Muscle layer of colon (tissue), 2 donors: ENCODE data around the gene CEBPE.

Source experiments
- H3K27ac ChIP-seq: one replicate; pipeline ENCODE4 v1.7.0; 2013; ENCODE audit warnings: low read depth, mild to moderate bottlenecking, low read length, moderate library complexity
- H3K27me3 ChIP-seq, 2 donors: one replicate each; pipeline ENCODE4 v1.7.0; 2013; ENCODE audit warnings: low read length in 2 of 2, mild to moderate bottlenecking in 2 of 2; ENCODE audit not compliant: insufficient read depth in 2 of 2, control insufficient read depth in 1 of 2
- H3K36me3 ChIP-seq: one replicate; pipeline ENCODE4 v1.7.0; 2013; ENCODE audit warnings: mild to moderate bottlenecking, low read length; ENCODE audit not compliant: insufficient read depth
- H3K4me1 ChIP-seq: one replicate; pipeline ENCODE4 v1.7.0; 2013; ENCODE audit warnings: mild to moderate bottlenecking, low read length; ENCODE audit not compliant: insufficient read depth
- H3K4me3 ChIP-seq, 2 donors: one replicate each; pipeline ENCODE4 v1.7.0; 2013; ENCODE audit warnings: low read length in 2 of 2, low read depth in 1 of 2, mild to moderate bottlenecking in 1 of 2, moderate library complexity in 1 of 2
- H3K9ac ChIP-seq: one replicate; pipeline ENCODE4 v1.7.0; 2013; ENCODE audit warnings: low read length
- H3K9me3 ChIP-seq: one replicate; pipeline ENCODE4 v1.7.0; 2013; ENCODE audit warnings: mild to moderate bottlenecking, low read length
- donor health status: abdominal sarcoma.
- donor health status: Adenocarcinoma of cecum.

Gene CEBPE

GRCh38 chr14:23154964-23155587, 36.0 kb upstream of the CEBPE start:
- Histone ChIP-seq H3K9me3 (no peaks in the 10 kb centered on the region), H3K9ac (no peak overlapping the region), H3K36me3 (no peaks in the 10 kb centered on the region), H3K27ac (peak overlapping the region; percentile 39), H3K4me3 (peak overlapping the region in 1 of 2 donors; percentile 24), H3K4me1 (peaks cover 20% of the 10 kb centered on the region), H3K27me3 (no peaks in the 10 kb centered on the region)

- Histone ChIP-seq H3K9me3 (no peaks in the 10 kb centered on the region), H3K27ac (peak overlapping the region; percentile 39), H3K4me3 (peak overlapping the region in 1 of 2 donors; percentile 24), H3K9ac (no peak overlapping the region), H3K27me3 (no peaks in the 10 kb centered on the region), H3K36me3 (no peaks in the 10 kb centered on the region), H3K4me1 (peaks cover 20% of the 10 kb centered on the region)
Measured at GRCh38 chr14:23153851-23154796, 35.1 kb upstream of the CEBPE start.

GRCh38 chr14:23151342-23151741, 32.3 kb upstream of the CEBPE start:
- peaks cover 20% of the 10 kb centered on the region for H3K4me1 ChIP-seq
- H3K9ac ChIP-seq = no peak overlapping the region
- H3K27ac ChIP-seq = no peak overlapping the region

GRCh38 chr14:23149745-23150144, 30.7 kb upstream of the CEBPE start:
- H3K4me1 ChIP-seq = peaks cover 9% of the 10 kb centered on the region
- no peaks in the 10 kb centered on the region for H3K9me3 ChIP-seq
- H3K27me3 ChIP-seq = no peaks in the 10 kb centered on the region
- H3K9ac ChIP-seq = no peak overlapping the region
- no peak overlapping the region for H3K27ac ChIP-seq
- H3K4me3 ChIP-seq = no peak overlapping the region
- no peaks in the 10 kb centered on the region for H3K36me3 ChIP-seq

More at GRCh38 chr14:23151342-23151741, 32.3 kb upstream of the CEBPE start:
- no peaks in the 10 kb centered on the region for H3K9me3 ChIP-seq
- H3K27me3 ChIP-seq = no peaks in the 10 kb centered on the region
- H3K4me3 ChIP-seq = no peak overlapping the region
- no peaks in the 10 kb centered on the region for H3K36me3 ChIP-seq

GRCh38 chr14:23148591-23149249, 29.7 kb upstream of the CEBPE start:
- no peaks in the 10 kb centered on the region for H3K9me3 ChIP-seq
- H3K9ac ChIP-seq = no peak overlapping the region
- peaks cover 5% of the 10 kb centered on the region for H3K4me1 ChIP-seq
- H3K27ac ChIP-seq = peak overlapping the region; percentile 0
- H3K4me3 ChIP-seq = no peak overlapping the region
- H3K36me3 ChIP-seq = no peaks in the 10 kb centered on the region
- no peaks in the 10 kb centered on the region for H3K27me3 ChIP-seq

GRCh38 chr14:23147676-23148075, 28.6 kb upstream of the CEBPE start:
- Histone ChIP-seq H3K36me3 (no peaks in the 10 kb centered on the region), H3K4me3 (no peak overlapping the region), H3K27ac (no peak overlapping the region), H3K27me3 (no peaks in the 10 kb centered on the region), H3K9ac (no peak overlapping the region), H3K4me1 (peaks cover 3% of the 10 kb centered on the region), H3K9me3 (no peaks in the 10 kb centered on the region)

GRCh38 chr14:23146980-23147379, 27.9 kb upstream of the CEBPE start:
- no peaks in the 10 kb centered on the region for H3K9me3 ChIP-seq
- H3K27me3 ChIP-seq = no peaks in the 10 kb centered on the region
- no peak overlapping the region for H3K9ac ChIP-seq
- no peak overlapping the region for H3K27ac ChIP-seq
- no peaks in the 10 kb centered on the region for H3K36me3 ChIP-seq
- H3K4me3 ChIP-seq = no peak overlapping the region
- peaks cover 10% of the 10 kb centered on the region for H3K4me1 ChIP-seq

- Histone ChIP-seq H3K27ac (no peak overlapping the region), H3K9me3 (no peaks in the 10 kb centered on the region), H3K4me1 (peaks cover 14% of the 10 kb centered on the region), H3K27me3 (no peaks in the 10 kb centered on the region), H3K9ac (no peak overlapping the region), H3K36me3 (no peaks in the 10 kb centered on the region), H3K4me3 (no peak overlapping the region)
Measured at GRCh38 chr14:23146351-23146910, 27.4 kb upstream of the CEBPE start.

GRCh38 chr14:23145794-23146350, 26.8 kb upstream of the CEBPE start:
- no peak overlapping the region for H3K27ac ChIP-seq
- no peaks in the 10 kb centered on the region for H3K36me3 ChIP-seq
- H3K9ac ChIP-seq = no peak overlapping the region
- H3K27me3 ChIP-seq = no peaks in the 10 kb centered on the region
- no peak overlapping the region for H3K4me3 ChIP-seq
- peaks cover 19% of the 10 kb centered on the region for H3K4me1 ChIP-seq
- H3K9me3 ChIP-seq = no peaks in the 10 kb centered on the region

- Histone ChIP-seq H3K36me3 (no peaks in the 10 kb centered on the region), H3K4me3 (no peak overlapping the region), H3K9me3 (no peaks in the 10 kb centered on the region), H3K27ac (no peak overlapping the region), H3K4me1 (peaks cover 25% of the 10 kb centered on the region), H3K27me3 (no peaks in the 10 kb centered on the region), H3K9ac (no peak overlapping the region)
Measured at GRCh38 chr14:23143911-23144310, 24.9 kb upstream of the CEBPE start.

GRCh38 chr14:23142826-23143225, 23.8 kb upstream of the CEBPE start:
- Histone ChIP-seq H3K9ac (no peak overlapping the region), H3K4me3 (no peak overlapping the region), H3K4me1 (peaks cover 30% of the 10 kb centered on the region), H3K9me3 (no peaks in the 10 kb centered on the region), H3K27me3 (no peaks in the 10 kb centered on the region), H3K36me3 (no peaks in the 10 kb centered on the region), H3K27ac (peak overlapping the region; percentile 32)
